RKO (cell line): ENCODE results near the gene MAP6.
"Not testable (repeated sequence)": the region's sequence is repeated elsewhere in the genome, so short reads cannot be mapped to it uniquely, and the experiment has no call there.

Source experiments
- DNase-seq: peaks from one replicate; pipeline ENCODE4 v3.0.0-alpha.2; 2016; ENCODE audit warnings: low spot score

The MAP6 gene

GRCh38 chr11:75668451-75669297 lies at the start of gene MAP6:
MAP6 (minus strand) TSS chr11:75669038; CDS start chr11:75668369, 669 bp downstream.
- no peak for DNase-seq

GRCh38 chr11:75717608-75718418 lies 49.0 kb upstream of the MAP6 start, which contains the start of gene MOGAT2:
MOGAT2 (plus strand) TSS chr11:75717838; CDS start chr11:75717889, 51 bp downstream.
- no peak for DNase-seq

- no peak for DNase-seq
These were observed 47.8 kb upstream of the MAP6 start for GRCh38 chr11:75716659-75717058.

GRCh38 chr11:75715688-75716087 lies 46.9 kb upstream of the MAP6 start:
- no peak for DNase-seq

- no peak for DNase-seq
These were observed 45.4 kb upstream of the MAP6 start for GRCh38 chr11:75714211-75714610.

- DNase-seq, result peak; percentile 83
These were observed 37.5 kb upstream of the MAP6 start for GRCh38 chr11:75706260-75706729.

- no peak for DNase-seq
These were observed 36.7 kb upstream of the MAP6 start for GRCh38 chr11:75705541-75705940.

GRCh38 chr11:75703695-75704237 lies 34.9 kb upstream of the MAP6 start:
- no peak for DNase-seq

GRCh38 chr11:75700940-75701339 lies 32.1 kb upstream of the MAP6 start:
- no peak for DNase-seq

GRCh38 chr11:75697906-75698581 lies 29.2 kb upstream of the MAP6 start:
- DNase-seq, result no peak

GRCh38 chr11:75691804-75692203 lies 23.0 kb upstream of the MAP6 start:
- DNase-seq, result no peak

GRCh38 chr11:75689863-75690609 lies 21.2 kb upstream of the MAP6 start:
- peak; percentile 43 for DNase-seq

GRCh38 chr11:75683856-75684255 lies 15.0 kb upstream of the MAP6 start:
- not testable (repeated sequence) for DNase-seq

- DNase-seq, result no peak
These were observed 10.7 kb upstream of the MAP6 start for GRCh38 chr11:75679566-75679965.

- no peak for DNase-seq
These were observed 9.9 kb upstream of the MAP6 start for GRCh38 chr11:75678620-75679259.

GRCh38 chr11:75677909-75678308 lies 9.1 kb upstream of the MAP6 start:
- DNase-seq, result no peak

- DNase-seq, result no peak
These were observed 8.4 kb upstream of the MAP6 start for GRCh38 chr11:75677275-75677674.

GRCh38 chr11:75673977-75674582 lies 5.2 kb upstream of the MAP6 start:
- peak; percentile 32 for DNase-seq

- DNase-seq, result no peak
These were observed 897 bp downstream of the MAP6 start for GRCh38 chr11:75667831-75668450.
